IPS-18c (cell line): ENCODE measurements around the gene CCDC106.
A peak's percentile ranks its signal among the peaks of the same experiment; 100 is the strongest.

Source experiments
- H3K4me3 ChIP-seq: 2 replicates; pipeline ENCODE4 v1.7.0; 2013; ENCODE audit warnings: low read depth, mild to moderate bottlenecking, low read length, moderate library complexity; ENCODE audit not compliant: insufficient read depth
- H3K9me3 ChIP-seq: one replicate; pipeline ENCODE4 v1.6.1; 2013; ENCODE audit warnings: mild to moderate bottlenecking, low read length, moderate library complexity; ENCODE audit not compliant: control insufficient read depth, insufficient read depth

Gene CCDC106

DNA sequence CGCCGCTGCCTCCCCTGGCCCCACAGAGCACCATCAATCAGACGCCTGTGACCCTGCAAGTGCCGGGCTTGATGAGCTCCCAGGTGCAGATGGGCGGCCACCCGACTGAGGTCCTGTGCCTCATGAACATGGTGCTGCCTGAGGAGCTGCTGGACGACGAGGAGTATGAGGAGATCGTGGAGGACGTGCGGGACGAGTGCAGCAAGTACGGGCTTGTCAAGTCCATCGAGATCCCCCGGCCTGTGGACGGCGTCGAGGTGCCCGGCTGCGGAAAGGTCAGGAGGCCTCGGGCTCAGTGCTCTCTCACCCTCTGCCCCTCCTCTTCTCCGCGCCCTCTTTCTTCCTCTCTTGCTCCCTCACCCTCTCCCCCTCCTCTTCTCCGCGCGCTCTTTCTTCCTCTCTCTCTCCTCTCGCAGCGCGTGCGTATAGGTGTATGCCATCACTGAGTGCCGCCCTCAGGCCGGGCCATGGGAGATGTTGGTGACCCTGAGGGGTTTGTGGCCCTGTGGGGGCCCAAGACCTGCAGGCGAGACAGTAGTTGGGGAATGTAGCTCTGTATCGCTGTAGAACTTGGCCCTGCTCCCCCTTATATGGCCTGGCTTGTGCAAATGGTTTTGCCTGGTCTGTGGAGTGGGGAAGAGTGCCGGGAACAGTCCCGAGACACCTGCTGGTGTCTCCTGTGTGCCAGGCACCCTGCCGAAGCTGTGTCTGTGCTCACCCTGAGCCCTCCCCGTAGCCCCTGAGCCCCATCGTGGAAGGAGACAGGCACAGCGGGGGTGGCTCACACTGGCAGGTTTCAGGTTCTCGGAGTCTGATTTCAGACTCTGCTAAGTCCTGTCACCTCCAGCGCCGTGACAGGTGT lies 21.6 kb downstream of the CCDC106 start:
- Histone ChIP-seq H3K4me3 (no peak overlapping the region; the same call in 1 of the 2 replicates), H3K9me3 (no peaks in the 10 kb centered on the region)

GRCh38 chr19:55670280-55671053 lies 22.5 kb downstream of the CCDC106 start:
- H3K9me3 ChIP-seq: no peaks in the 10 kb centered on the region
- no peak overlapping the region for H3K4me3 ChIP-seq

DNA sequence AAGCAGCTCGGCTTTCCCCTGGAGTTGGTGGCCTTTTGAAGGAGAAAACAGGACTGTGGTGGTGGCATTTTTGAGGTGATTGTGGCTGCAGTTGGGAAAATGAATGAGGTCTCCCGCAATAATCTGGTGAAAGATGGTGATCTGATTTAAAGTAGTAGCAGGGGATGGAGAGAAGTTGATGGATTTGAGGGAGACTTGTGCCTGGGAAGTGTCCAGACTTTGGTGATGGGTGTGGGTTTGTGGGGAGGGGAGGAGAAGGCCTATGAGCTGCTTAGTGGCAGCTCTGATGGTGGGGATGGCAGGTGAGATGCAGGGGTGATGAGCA lies 23.0 kb downstream of the CCDC106 start:
- H3K4me3 ChIP-seq: no peak overlapping the region
- H3K9me3 ChIP-seq: no peaks in the 10 kb centered on the region

GRCh38 chr19:55672418-55672817 lies 24.4 kb downstream of the CCDC106 start:
- H3K9me3 ChIP-seq: no peaks in the 10 kb centered on the region

GRCh38 chr19:55673465-55673864 lies 25.5 kb downstream of the CCDC106 start:
- Histone ChIP-seq H3K9me3 (no peaks in the 10 kb centered on the region), H3K4me3 (no peak overlapping the region)

More at GRCh38 chr19:55672418-55672817, 24.4 kb downstream of the CCDC106 start:
- H3K4me3 ChIP-seq: no peak overlapping the region

DNA sequence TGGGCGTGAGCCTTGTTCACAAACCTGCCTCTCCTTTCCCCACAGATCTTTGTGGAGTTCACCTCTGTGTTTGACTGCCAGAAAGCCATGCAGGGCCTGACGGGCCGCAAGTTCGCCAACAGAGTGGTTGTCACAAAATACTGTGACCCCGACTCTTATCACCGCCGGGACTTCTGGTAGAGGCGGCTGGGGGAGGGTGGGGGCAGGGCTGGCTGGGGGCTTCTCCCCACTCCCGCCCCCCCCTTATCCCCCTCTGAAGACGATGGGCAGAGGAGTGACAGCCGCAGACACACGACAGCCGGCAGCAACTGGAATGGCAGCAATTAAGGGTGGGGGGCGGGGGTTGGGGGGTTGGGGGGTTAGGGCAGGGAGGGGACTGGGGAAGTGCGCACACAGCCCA lies 25.9 kb downstream of the CCDC106 start:
- H3K9me3 ChIP-seq: no peaks in the 10 kb centered on the region
- H3K4me3 ChIP-seq: no peak overlapping the region

- Histone ChIP-seq H3K9me3 (no peaks in the 10 kb centered on the region), H3K4me3 (peak overlapping the region; percentile 90)
These were observed 26.4 kb downstream of the CCDC106 start for GRCh38 chr19:55674459-55674840.

DNA sequence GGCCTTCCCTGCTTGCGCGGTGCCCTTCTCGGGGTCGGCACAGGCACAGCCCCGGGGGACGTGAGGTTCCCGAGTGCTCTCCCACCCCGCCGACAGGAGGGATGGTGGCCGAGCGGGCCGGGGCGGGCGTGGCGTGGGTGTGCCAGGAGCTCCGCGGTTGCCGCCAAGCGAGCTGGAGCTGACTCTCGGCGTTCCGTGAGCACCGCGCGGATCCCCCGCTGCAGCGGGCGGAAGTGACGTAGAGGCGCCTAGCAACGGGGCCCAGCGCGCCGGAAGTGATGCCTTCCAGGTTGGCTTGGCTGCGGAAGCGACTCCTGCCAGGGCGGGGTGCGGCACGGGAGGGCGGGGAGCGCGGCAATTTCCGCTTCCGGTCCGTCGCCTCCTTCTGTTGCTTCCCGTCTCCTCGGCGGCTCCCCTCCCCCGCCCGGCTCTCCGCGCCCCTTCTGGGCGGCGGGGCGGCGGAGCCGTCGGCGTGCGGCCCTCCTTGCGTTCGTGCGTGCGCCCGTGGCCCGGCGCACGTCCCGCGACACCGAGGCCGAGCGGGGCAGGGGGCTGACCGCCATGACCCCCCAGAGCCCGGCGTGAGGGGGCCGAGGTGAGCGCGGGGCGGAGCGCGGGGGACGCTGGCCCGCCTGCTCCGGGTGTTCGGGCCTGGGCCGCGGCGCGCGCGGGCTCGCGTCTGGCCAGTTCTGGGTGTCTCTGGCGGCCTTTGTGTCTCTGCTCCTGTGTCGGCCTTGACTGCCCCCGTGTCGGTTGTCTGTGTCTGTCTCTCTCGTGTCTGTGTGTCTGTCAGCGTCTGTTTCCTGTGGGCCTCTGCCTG lies 27.0 kb downstream of the CCDC106 start, which contains the start of gene EPN1:
Gene EPN1, plus strand, starts transcription at position 386 of the 820 bp plus-strand sequence. CDS start 3,402 bp downstream, outside the sequence.
- no peaks in the 10 kb centered on the region for H3K9me3 ChIP-seq

GRCh38 chr19:55675661-55676354 lies 27.8 kb downstream of the CCDC106 start:
- Histone ChIP-seq H3K9me3 (no peaks in the 10 kb centered on the region), H3K4me3 (peak overlapping the region; percentile 90)

More for the DNA sequence above, 27.0 kb downstream of the CCDC106 start, which contains the start of gene EPN1:
- H3K4me3 ChIP-seq: peak within 1 kb of the TSS; percentile 90

DNA sequence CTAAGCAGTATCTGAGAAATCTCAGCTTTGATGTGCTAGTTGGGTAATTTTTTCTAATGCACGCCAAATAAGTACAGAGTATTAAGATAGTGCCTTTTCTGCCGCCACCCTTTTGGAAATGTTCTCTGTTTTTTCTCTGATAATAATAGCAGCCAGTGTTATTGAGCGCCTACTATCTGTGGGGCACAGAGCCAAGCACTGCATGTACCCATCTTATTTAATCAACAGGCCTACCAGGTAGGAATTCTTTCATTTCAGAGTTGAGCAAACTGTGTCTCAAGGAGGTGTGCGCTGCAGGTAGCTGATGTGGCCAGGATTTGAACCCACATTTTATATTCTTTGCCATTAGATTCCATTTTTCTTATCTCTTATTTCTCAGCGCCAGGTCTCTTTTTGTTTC lies 28.4 kb downstream of the CCDC106 start:
- no peak overlapping the region for H3K4me3 ChIP-seq
- no peaks in the 10 kb centered on the region for H3K9me3 ChIP-seq

GRCh38 chr19:55676889-55677505 lies 29.0 kb downstream of the CCDC106 start:
- no peak overlapping the region for H3K4me3 ChIP-seq
- H3K9me3 ChIP-seq: no peaks in the 10 kb centered on the region

DNA sequence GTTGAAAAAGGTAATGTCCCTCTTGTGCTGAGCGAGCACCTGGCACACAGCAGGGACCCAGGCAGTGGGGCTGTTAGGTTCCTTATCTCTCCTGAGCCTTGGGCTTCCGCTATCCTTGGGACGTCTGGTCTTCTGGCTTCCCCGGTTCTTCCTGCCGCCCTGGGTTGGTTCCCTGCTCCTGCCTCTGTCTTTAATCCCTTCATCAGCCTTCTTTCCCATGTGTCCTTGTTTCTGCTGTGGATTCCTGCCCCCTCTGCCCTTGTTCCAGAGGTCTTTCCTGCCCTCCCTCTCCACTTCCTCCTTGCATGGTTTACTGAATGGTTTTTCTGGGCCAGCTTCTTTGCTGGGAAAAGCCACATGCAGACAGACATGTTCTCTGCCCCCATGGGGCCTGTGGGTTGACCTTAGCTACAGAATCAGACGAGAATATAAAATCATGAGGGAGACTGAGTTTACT lies 29.6 kb downstream of the CCDC106 start:
- Histone ChIP-seq H3K4me3 (no peak overlapping the region), H3K9me3 (no peaks in the 10 kb centered on the region)

DNA sequence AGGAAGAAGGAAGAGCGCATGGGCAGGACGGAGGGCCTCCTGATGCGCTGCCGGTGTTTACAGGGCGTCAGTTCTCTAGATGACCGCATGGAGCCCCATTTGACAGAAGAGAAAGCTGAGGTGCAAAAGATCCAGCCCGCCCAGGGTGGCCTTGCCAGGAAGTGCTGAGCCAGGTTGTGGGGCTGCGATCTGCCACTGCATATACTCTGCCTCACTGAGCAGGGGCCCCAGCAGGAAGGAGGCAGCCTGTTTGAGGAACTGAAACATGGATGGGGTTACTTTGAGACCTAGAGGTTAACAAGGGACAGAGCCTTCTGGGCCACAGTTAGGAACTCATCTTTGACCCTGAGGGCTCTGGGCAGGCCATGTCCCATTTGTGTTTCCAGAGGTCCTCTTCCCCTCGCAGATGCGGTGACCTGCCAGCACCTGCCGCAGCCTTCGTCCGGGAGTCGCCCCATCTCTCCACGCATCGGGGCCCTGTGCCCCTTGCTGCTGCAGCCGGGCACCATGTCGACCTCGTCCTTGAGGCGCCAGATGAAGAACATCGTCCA lies 30.2 kb downstream of the CCDC106 start:
- Histone ChIP-seq H3K9me3 (no peaks in the 10 kb centered on the region), H3K4me3 (no peak overlapping the region)

GRCh38 chr19:55679343-55680257 lies 31.6 kb downstream of the CCDC106 start:
- Histone ChIP-seq H3K9me3 (no peaks in the 10 kb centered on the region), H3K4me3 (no peak overlapping the region)
